NB4 (cell line): Measurements from ENCODE around the gene RDH5.

ENCODE experiments used
- POLR2A ChIP-seq: IDR thresholded peaks from 2 replicates; pipeline ENCODE4 v1.6.1; 2011; ENCODE audit warnings: mild to moderate bottlenecking; ENCODE audit not compliant: insufficient read length; ENCODE audit errors: extremely low read depth
- TF ChIP-seq, protein P1 (sequence below): IDR thresholded peaks from one replicate; pipeline ENCODE4 v1.5.1; 2012; ENCODE audit warnings: low read depth, low read length
- TF ChIP-seq, protein P2 (sequence below): IDR thresholded peaks from 2 replicates; pipeline ENCODE4 v1.6.1; 2011; ENCODE audit warnings: low read depth, low read length

DNA sequence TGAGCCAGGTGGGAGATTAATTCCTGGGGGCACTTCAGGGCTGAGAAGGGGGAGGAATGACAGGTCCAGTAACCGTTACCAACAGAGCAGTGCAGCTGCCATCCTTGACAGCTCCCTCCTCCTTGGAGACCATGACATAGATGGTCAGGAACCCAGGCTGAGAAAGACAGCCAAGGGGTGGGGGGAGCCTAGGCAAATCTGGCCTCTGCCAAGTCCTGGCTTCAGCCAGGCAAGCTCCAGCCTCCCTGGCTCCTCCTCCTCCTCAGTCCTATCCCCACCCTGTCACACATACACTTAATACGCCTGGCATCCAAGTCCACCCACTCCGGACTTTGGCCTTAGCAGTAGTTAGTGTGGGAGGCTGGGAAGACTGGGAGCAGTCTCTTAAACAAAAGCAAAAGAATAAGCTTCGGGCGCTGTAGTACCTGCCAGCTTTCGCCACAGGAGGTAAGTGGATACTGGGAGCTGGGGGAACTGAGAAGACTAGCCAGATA, at the start of gene RDH5:
- TF ChIP-seq, protein P1, sequence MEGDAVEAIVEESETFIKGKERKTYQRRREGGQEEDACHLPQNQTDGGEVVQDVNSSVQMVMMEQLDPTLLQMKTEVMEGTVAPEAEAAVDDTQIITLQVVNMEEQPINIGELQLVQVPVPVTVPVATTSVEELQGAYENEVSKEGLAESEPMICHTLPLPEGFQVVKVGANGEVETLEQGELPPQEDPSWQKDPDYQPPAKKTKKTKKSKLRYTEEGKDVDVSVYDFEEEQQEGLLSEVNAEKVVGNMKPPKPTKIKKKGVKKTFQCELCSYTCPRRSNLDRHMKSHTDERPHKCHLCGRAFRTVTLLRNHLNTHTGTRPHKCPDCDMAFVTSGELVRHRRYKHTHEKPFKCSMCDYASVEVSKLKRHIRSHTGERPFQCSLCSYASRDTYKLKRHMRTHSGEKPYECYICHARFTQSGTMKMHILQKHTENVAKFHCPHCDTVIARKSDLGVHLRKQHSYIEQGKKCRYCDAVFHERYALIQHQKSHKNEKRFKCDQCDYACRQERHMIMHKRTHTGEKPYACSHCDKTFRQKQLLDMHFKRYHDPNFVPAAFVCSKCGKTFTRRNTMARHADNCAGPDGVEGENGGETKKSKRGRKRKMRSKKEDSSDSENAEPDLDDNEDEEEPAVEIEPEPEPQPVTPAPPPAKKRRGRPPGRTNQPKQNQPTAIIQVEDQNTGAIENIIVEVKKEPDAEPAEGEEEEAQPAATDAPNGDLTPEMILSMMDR: no peak
- no peak for TF ChIP-seq POLR2A
- TF ChIP-seq, protein P2, sequence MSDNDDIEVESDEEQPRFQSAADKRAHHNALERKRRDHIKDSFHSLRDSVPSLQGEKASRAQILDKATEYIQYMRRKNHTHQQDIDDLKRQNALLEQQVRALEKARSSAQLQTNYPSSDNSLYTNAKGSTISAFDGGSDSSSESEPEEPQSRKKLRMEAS: no peak
